GM12878 (cell line): Measurements from ENCODE around the gene CTSS. TPM values are rescaled to one million over a fixed set of nuclear protein-coding genes. Genes with fewer than 3 reads are reported as not detected.

Experiments used
- ATAC-seq: fragments of 200-7000 bp; cut with Tn5 transposase; 3 replicates; pipeline ENCODE4 v1.9.1; 2020; ENCODE audit warnings: mild to moderate bottlenecking, moderate library complexity
- BruUV-seq: library from RNA; stranded (reverse); fragments of 400-500 nt; replicated peaks from 2 replicates; lab custom pipeline; 2021; lab: Mats Ljungman, UMichigan
- CTCF ChIA-PET: fragments of 300-600 bp; sonication (Branson Sonifier 250); formaldehyde crosslinking; extraction: SDS; loops from one replicate; lab custom pipeline; 2021; ENCODE audit warnings: inconsistent platforms; lab: Yijun Ruan, JAX
- POLR2A ChIA-PET: fragments of 350-600 bp; formaldehyde crosslinking; extraction: SDS; loops from one replicate; lab custom pipeline; 2021; ENCODE audit warnings: inconsistent platforms; lab: Charles Lee
- RAD21 ChIA-PET: fragments of 300-600 bp; sonication (Branson Sonifier 250); formaldehyde crosslinking; loops from one replicate; lab custom pipeline; 2023; ENCODE audit warnings: antibody characterized with exemption; ENCODE audit not compliant: unreplicated experiment; lab: Charles Lee
- SMC1A ChIA-PET: fragments of 300-600 bp; sonication (Branson Sonifier 250); formaldehyde crosslinking; loops from one replicate; lab custom pipeline; 2023; ENCODE audit not compliant: unreplicated experiment, uncharacterized antibody; lab: Charles Lee
- DNase-seq: peaks from one replicate; pipeline ENCODE4 v3.0.0-alpha.2; 2011; ENCODE audit warnings: low read depth, low spot score
- FAIRE-seq: peaks from 3 replicates; lab custom pipeline; 2011; peaks lifted over from hg19 to GRCh38; lab: Jason Lieb, UNC
- H2AFZ ChIP-seq: 2 replicates; pipeline ENCODE4 v1.6.0; 2011; ENCODE audit warnings: low read depth, low read length, control low read depth; ENCODE audit not compliant: control insufficient read depth
- H3K27ac ChIP-seq: 2 replicates; pipeline ENCODE4 v1.5.1; 2011; ENCODE audit warnings: control low read depth; ENCODE audit not compliant: control insufficient read depth, insufficient read depth
- H3K27me3 ChIP-seq, 2 experiments: replicated peaks in 1 of 2; 2 replicates each; pipeline versions ENCODE4 v1.6.0 to v1.6.1; 2011; ENCODE audit warnings: low read length in 1 of 2; ENCODE audit not compliant: control insufficient read depth in 2 of 2, insufficient read depth in 2 of 2
- H3K36me3 ChIP-seq, 2 experiments: 2 replicates each; pipeline ENCODE4 v1.5.1; 2011; ENCODE audit warnings: low read length in 1 of 2; ENCODE audit not compliant: control insufficient read depth in 2 of 2, insufficient read depth in 2 of 2
- H3K4me1 ChIP-seq: 2 replicates; pipeline ENCODE4 v1.6.1; 2011; ENCODE audit warnings: mild to moderate bottlenecking, low read length, moderate library complexity, mixed read lengths; ENCODE audit not compliant: control insufficient read depth, insufficient read depth
- H3K4me2 ChIP-seq: 2 replicates; pipeline ENCODE4 v1.6.0; 2011; ENCODE audit warnings: control low read depth; ENCODE audit not compliant: control insufficient read depth, insufficient read depth
- H3K4me3 ChIP-seq: fragments of 200-600 bp; sonication (generic); 2 replicates; pipeline ENCODE4 v1.5.1; 2016
- H3K79me2 ChIP-seq: 2 replicates; pipeline ENCODE4 v1.6.0; 2011; ENCODE audit warnings: low read length; ENCODE audit not compliant: control insufficient read depth, insufficient read depth
- H3K9ac ChIP-seq: 2 replicates; pipeline ENCODE4 v1.8.0; 2011; ENCODE audit warnings: low read length, control low read depth, mixed read lengths; ENCODE audit not compliant: control insufficient read depth, insufficient read depth
- H3K9me3 ChIP-seq: replicated peaks from 3 replicates; pipeline ENCODE4 v1.5.1; 2011; ENCODE audit warnings: mild to moderate bottlenecking, low read length; ENCODE audit not compliant: control insufficient read depth, insufficient read depth
- H4K20me1 ChIP-seq: 2 replicates; pipeline ENCODE4 v1.6.0; 2011; ENCODE audit not compliant: control insufficient read depth, insufficient read depth
- ESRRA ChIP-seq: IDR thresholded peaks from 2 replicates; pipeline ENCODE4 v1.6.1; 2012; ENCODE audit warnings: mild to moderate bottlenecking, low read length, improper control_type of control experiment
- PML ChIP-seq: IDR thresholded peaks from 2 replicates; pipeline ENCODE4 v1.6.1; 2012; ENCODE audit warnings: low read length, inconsistent platforms
- POLR2AphosphoS5 ChIP-seq: IDR thresholded peaks from 2 replicates; pipeline ENCODE4 v1.6.1; 2011; ENCODE audit warnings: mild to moderate bottlenecking, low read length, inconsistent platforms
- PRDM15 ChIP-seq: fragments of 450-650 bp; formaldehyde crosslinking; IDR thresholded peaks from 2 replicates; pipeline ENCODE4 v1.4.0; 2020; ENCODE audit warnings: mild to moderate bottlenecking, moderate library complexity
- WGBS: methylation state at CpG from one replicate; pipeline ENCODE4 v1.1.6; 2016; ENCODE audit warnings: low lambda C conversion rate; ENCODE audit not compliant: insufficient replicate concordance, insufficient coverage; ENCODE audit errors: missing lambda C conversion rate; 5-methylcytosine and 5-hydroxymethylcytosine counted together
- in situ Hi-C: fragments of 300-500 bp; cut with MboI; formaldehyde crosslinking; loops from 9 replicates; pipeline ENCODE4 v1.14.3; 2018; ENCODE audit warnings: mixed read lengths
- intact Hi-C: fragments of 100-400 bp; cut with micrococcal nuclease; formaldehyde crosslinking; loops from one replicate; pipeline ENCODE4 v1.14.2; 2022; ENCODE audit not compliant: unreplicated experiment
- polyA plus RNA-seq, 11 experiments: library from polyadenylated mRNA; depleted of rRNA in 4 of 11; unstranded in 6 of 11; stranded (reverse) in 5 of 11; fragments of >200 nt; fragmentation: Nextera tagmentation in 4 of 11; fragmentation: Illumina TruSeq in 1 of 11; extraction: Ambion mirVana in 4 of 11; extraction: Trizol in 1 of 11; gene quantifications; 1 replicate in 1 of 11; 2 replicates in 10 of 11; pipeline versions ENCODE4 v1.2.1 to v1.2.3, GENCODE V29; 2011 to 2016; ENCODE audit warnings: inconsistent platforms in 2 of 11, missing spikeins in 2 of 11, low read depth in 1 of 11
- total RNA-seq, 4 experiments: library from RNA; depleted of rRNA in 3 of 4; stranded (reverse); fragments of >200 nt in 3 of 4; fragmentation: Illumina TruSeq in 1 of 4; extraction: Trizol in 1 of 4; gene quantifications; 2 replicates each; pipeline versions ENCODE4 v1.2.1 to v1.2.3, GENCODE V29; 2013 to 2021
- TF ChIP-seq, protein P1 (sequence below): IDR thresholded peaks from 2 replicates; pipeline ENCODE4 v1.6.1; 2011; ENCODE audit warnings: borderline replicate concordance, low read depth, mild to moderate bottlenecking, moderate library complexity, low read length; ENCODE audit not compliant: insufficient read depth, poor library complexity, severe bottlenecking
- TF ChIP-seq, protein P2 (sequence below): fragments of 450-650 bp; IDR thresholded peaks from 2 replicates; pipeline ENCODE4 v1.6.1; 2017; ENCODE audit warnings: borderline replicate concordance

The CTSS gene
- total and polyA plus RNA-seq, 10 of the 15 experiments (the other 5 are each of a cell fraction or from before 2014, with no cell fraction given): 32.8 to 174 (median 60.9) TPM

GRCh38 chr1:150686275-150686674 lies 79.3 kb downstream of the CTSS start:
- H3K4me3 ChIP-seq: no peak overlapping the region
- H3K27me3 ChIP-seq: no peaks in the 10 kb centered on the region
- intact Hi-C loops (no loop called here), in situ Hi-C loops (no loop called here)
- no TSS peak for BruUV-seq
- SMC1A ChIA-PET: interaction anchor here (1.2 kb wide), 2 partner anchors 11 to 15 kb away, joined by 5 to 6 read pairs; partner anchors contain the start of gene GOLPH3L
- POLR2A ChIA-PET: interaction anchor here (0.6 to 2.0 kb wide), 2 partner anchors 11 to 154 kb away, joined by 3 to 7 read pairs; partner anchors contain the start of gene GOLPH3L
- H3K79me2 ChIP-seq: no peaks in the 10 kb centered on the region
- no peaks in the 10 kb centered on the region; the same call in 2 of the 3 replicates for H3K9me3 ChIP-seq
- ATAC-seq (no peak), FAIRE-seq (no peak), DNase-seq (no peak)
- H3K9ac ChIP-seq: no peak overlapping the region
- TF ChIP-seq PRDM15 (no peak), ESRRA (no peak), POLR2AphosphoS5 (no peak), PML (no peak)
- TF ChIP-seq, protein P1, sequence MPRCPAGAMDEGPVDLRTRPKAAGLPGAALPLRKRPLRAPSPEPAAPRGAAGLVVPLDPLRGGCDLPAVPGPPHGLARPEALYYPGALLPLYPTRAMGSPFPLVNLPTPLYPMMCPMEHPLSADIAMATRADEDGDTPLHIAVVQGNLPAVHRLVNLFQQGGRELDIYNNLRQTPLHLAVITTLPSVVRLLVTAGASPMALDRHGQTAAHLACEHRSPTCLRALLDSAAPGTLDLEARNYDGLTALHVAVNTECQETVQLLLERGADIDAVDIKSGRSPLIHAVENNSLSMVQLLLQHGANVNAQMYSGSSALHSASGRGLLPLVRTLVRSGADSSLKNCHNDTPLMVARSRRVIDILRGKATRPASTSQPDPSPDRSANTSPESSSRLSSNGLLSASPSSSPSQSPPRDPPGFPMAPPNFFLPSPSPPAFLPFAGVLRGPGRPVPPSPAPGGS: no peak
- TF ChIP-seq, protein P2, sequence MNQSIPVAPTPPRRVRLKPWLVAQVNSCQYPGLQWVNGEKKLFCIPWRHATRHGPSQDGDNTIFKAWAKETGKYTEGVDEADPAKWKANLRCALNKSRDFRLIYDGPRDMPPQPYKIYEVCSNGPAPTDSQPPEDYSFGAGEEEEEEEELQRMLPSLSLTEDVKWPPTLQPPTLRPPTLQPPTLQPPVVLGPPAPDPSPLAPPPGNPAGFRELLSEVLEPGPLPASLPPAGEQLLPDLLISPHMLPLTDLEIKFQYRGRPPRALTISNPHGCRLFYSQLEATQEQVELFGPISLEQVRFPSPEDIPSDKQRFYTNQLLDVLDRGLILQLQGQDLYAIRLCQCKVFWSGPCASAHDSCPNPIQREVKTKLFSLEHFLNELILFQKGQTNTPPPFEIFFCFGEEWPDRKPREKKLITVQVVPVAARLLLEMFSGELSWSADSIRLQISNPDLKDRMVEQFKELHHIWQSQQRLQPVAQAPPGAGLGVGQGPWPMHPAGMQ: no peak
- peaks cover 4% of the 10 kb centered on the region for H3K4me1 ChIP-seq
- peaks cover 0 to 6% of the 10 kb centered on the region in 2 experiments; a peak in 2 of 4 replicates for H3K36me3 ChIP-seq
- RAD21 ChIA-PET: interaction anchor here (0.9 kb wide), 1 partner anchor 11 kb away, joined by 5 read pairs; the partner anchor contains the start of gene GOLPH3L
- CTCF ChIA-PET: interaction anchor here (2.0 to 3.6 kb wide), 2 partner anchors 11 to 126 kb away, joined by 4 to 14 read pairs; partner anchors contain the start of gene GOLPH3L
- H3K27ac ChIP-seq: no peak overlapping the region
- no peaks in the 10 kb centered on the region for H4K20me1 ChIP-seq
- H3K4me2 ChIP-seq: no peak overlapping the region
- 96% methylated on average over 3 of the region's 3 CpGs for WGBS
- H2AFZ ChIP-seq: no peak overlapping the region
